IPS-18c (cell line): ENCODE results near the gene ART4.

Experiments
- H3K4me3 ChIP-seq: 2 replicates; pipeline ENCODE4 v1.7.0; 2013; ENCODE audit warnings: low read depth, mild to moderate bottlenecking, low read length, moderate library complexity; ENCODE audit not compliant: insufficient read depth
- H3K9me3 ChIP-seq: one replicate; pipeline ENCODE4 v1.6.1; 2013; ENCODE audit warnings: mild to moderate bottlenecking, low read length, moderate library complexity; ENCODE audit not compliant: control insufficient read depth, insufficient read depth

ART4 gene

DNA sequence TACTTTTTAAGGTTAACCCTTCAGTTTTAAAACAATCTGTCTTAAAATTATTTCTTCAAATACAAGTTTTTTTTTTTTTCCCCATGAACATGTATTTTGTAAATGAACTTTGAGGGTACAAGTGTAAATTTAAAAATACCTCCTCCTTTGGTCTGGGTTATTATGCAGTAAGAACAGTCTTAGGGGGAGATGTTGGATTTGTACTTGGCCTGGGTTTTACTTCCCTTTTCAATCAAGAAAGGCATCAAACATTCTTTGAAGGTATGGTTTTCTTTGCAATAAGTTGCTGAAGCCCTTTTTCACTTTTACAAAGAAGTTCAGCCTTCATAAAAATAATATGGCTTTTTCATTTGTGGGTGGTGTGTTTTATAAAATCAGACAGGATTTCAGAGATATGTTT is 60.6 kb downstream of the ART4 start:
- Histone ChIP-seq H3K4me3 (no peak overlapping the region), H3K9me3 (no peaks in the 10 kb centered on the region)

DNA sequence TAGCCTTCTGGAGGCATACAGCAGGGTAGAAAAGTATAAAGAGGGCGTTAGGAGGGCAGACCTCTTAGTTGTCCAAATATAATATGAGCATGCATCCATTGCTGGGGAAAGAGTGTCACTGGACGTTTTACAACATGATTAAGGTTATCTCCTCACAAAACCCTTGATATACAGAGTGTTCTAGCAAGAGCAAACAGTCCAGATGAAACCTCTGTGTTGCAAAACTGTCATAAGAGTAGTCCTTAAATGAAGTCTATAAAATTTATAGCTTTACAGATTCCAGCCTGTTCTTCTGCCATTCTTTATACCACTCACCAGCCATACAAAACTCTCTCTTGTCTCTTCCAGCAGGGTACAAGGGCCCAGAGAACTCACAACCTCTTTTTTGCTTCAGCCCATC is 61.8 kb downstream of the ART4 start:
- no peak overlapping the region for H3K4me3 ChIP-seq
- H3K9me3 ChIP-seq, result no peaks in the 10 kb centered on the region

DNA sequence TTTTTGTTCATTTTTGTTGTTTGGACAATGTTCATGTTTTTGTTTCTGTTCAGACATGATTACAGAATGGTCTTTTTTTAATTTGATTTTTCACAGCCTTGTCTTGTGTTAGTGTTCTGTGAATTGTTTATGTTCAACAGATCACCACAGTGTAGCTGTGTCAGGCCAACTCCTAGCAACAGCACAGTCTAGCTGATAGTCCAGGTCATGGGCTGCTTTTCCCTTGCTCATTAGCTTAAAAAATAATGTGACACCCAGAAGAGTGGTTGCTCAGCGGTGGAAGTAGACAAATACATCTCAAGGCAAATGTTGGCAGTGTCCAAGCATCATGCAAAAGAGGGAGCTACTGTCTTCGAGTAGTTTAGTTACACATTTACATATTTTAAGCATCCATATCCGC is 62.5 kb downstream of the ART4 start:
- H3K9me3 ChIP-seq, result no peaks in the 10 kb centered on the region
- H3K4me3 ChIP-seq, result no peak overlapping the region

DNA sequence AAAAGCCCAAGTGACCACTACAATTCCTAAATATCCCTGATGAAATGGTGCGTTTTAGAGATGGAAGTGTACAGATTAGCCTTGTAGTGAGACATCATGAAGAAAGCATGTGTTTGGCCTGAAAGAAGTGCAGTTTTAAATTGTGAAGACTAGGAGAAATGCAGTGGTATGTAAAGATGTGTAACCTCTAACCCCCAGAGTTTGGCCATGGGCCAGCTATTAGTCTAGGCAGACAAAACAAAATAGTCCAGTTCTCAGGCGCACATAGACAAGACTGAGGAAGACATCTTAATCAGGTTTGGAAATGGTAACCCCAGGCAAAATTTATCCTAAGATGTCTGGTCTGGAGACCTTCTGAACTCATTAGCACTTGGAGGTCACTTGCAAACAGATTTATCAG is 63.5 kb downstream of the ART4 start:
- Histone ChIP-seq H3K9me3 (no peaks in the 10 kb centered on the region), H3K4me3 (no peak overlapping the region)

DNA sequence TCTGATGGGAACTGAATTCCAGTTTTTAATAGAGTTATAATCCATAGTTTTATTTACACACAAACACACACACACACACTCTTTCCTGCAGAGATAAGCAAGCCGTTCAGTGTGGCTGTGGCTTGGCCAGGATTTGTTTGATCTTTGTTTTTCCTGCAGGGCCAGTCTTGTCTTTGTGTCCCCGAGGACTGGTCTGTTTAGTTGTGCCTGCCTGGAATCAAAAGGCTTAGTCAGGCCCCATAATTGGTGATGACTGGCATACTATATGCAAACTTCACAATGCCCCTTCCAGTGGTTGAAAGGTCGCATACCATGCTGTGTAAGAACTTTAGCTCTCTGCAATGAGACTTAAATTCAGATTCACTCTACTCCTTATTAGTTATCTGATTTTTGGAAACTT is 66.1 kb downstream of the ART4 start:
- Histone ChIP-seq H3K4me3 (no peak overlapping the region), H3K9me3 (no peaks in the 10 kb centered on the region)

DNA sequence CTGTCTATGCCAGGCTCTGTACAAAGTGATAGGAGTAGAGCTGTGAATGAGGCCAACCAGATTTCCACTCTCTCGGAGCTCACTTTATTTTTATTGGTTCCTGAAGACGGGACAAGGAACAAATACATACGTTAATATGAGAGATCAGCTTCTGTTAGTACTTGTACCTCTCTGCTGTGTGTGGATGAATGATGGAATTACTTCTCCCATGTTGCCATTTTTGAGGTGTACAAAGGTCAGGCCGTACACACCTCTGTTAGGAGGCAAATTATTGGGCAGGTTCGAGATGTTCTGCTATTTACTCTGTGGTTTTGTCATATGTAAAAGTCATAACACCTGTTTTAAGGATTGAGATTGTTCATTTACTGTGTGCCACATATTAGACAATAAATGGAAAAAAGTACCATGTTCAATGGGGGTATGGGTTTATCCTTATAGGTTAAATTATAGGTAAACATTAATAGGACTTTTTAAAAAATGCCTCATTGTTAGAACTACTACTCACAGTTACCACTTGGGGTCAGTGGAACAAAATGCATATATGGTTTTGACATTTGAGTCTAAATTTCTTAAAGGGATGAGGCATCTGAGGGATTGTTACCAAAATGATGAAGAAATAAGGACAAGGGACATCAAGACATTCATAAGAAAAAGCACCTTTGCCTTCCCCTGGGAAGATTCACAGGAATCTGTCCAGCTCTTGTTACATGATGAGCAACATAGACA is 66.9 kb downstream of the ART4 start:
- no peak overlapping the region for H3K4me3 ChIP-seq

DNA sequence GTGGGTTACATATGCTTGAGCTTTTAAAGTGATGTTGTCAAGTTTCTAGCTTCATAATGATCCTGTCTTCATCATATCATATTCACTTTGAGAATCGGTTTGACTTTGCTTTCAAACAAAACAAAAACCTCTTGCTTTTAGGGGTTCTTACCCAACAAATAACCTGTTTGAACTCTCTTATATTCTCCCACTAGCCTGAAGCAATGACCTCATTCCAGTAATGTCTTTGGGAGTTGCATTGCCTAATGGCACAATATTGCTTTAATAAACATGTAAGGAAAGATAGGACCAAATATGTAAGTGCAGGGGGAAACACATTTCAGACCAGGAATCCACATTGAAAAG is 67.7 kb downstream of the ART4 start:
- peak overlapping the region; percentile 91; the same call in 1 of the 2 replicates for H3K4me3 ChIP-seq

More for the DNA sequence above, 66.9 kb downstream of the ART4 start:
- H3K9me3 ChIP-seq, result no peaks in the 10 kb centered on the region

More for the DNA sequence above, 67.7 kb downstream of the ART4 start:
- H3K9me3 ChIP-seq, result no peaks in the 10 kb centered on the region
